ENCODE data around the gene AOC2. TPM values are rescaled to one million over a fixed set of nuclear protein-coding genes. Genes with fewer than 3 reads are reported as not detected.

The AOC2 gene
- total and polyA plus RNA-seq, 2 of the 8 experiments (the other 6 are each of a cell fraction or from before 2014, with no cell fraction given), result 4.2 to 4.7 TPM

- Histone ChIP-seq H4K20me1 (replicated peaks in 1 of 2; ENCODE audit: control insufficient read depth in 1 of 2, insufficient read depth in 2 of 2, low read length in 2 of 2) (peaks cover 9 to 16% of the 10 kb centered on the region in 2 experiments), H4K8ac (ENCODE audit: extremely low read depth, insufficient read depth, low read length) (no peak overlapping the region), H2BK5ac (ENCODE audit: low read depth, low read length) (no peak overlapping the region), H2AFZ (ENCODE audit: low read length) (no peak overlapping the region), H3K4me3 (ENCODE audit: extremely low read depth in 1 of 4, insufficient read depth in 2 of 4, low read depth in 3 of 4, low read length in 4 of 4) (no peak overlapping the region), H3K14ac (ENCODE audit: insufficient read length) (no peak overlapping the region), H3K79me1 (ENCODE audit: low read depth, low read length) (no peaks in the 10 kb centered on the region; the same call in 1 of the 2 replicates), H2BK12ac (ENCODE audit: low read depth, low read length) (no peak overlapping the region), H2AK5ac (ENCODE audit: low read depth, low read length) (no peak overlapping the region), H2BK15ac (ENCODE audit: low read length) (no peak overlapping the region), H3K27ac (ENCODE audit: low read depth, low read length) (no peak overlapping the region), H4K91ac (replicated peaks; ENCODE audit: insufficient read length, low read length) (no peak overlapping the region), H4K5ac (ENCODE audit: insufficient read length, low read depth, low read length) (no peak overlapping the region), H3K4me1 (replicated peaks in 1 of 4; ENCODE audit: control insufficient read depth in 3 of 4, insufficient read depth in 4 of 4, low read length in 3 of 4) (no peaks in the 10 kb centered on the region; a peak in 1 of 7 replicates), H3K23me2 (ENCODE audit: low read depth, low read length) (no peaks in the 10 kb centered on the region), H3K36me3 (ENCODE audit: control insufficient read depth in 2 of 4, insufficient read depth in 4 of 4, low read length in 3 of 4) (peaks cover 13 to 18% (median 15%) of the 10 kb centered on the region in 4 experiments; a peak in 7 of 8 replicates), H3K4ac (replicated peaks; ENCODE audit: insufficient read length, low read depth, low read length) (no peak overlapping the region), H3K18ac (ENCODE audit: extremely low read depth, low read length) (no peak overlapping the region), H3K9me3 (ENCODE audit: insufficient read depth in 2 of 2, low read depth in 1 of 2, low read length in 1 of 2) (no peaks in the 10 kb centered on the region), H3K27me3 (replicated peaks in 1 of 4; ENCODE audit: control insufficient read depth in 3 of 4, extremely low read depth in 1 of 4, insufficient read depth in 3 of 4, low read length in 3 of 4) (no peaks in the 10 kb centered on the region; a peak in 1 of 7 replicates), H3K56ac (replicated peaks; ENCODE audit: insufficient read length, low read depth, low read length) (no peak overlapping the region), H3K9ac (replicated peaks in 1 of 4; ENCODE audit: extremely low read depth in 1 of 4, low read depth in 3 of 4, low read length in 3 of 4) (no peak overlapping the region), H3K79me2 (ENCODE audit: control insufficient read depth in 1 of 2, insufficient read depth in 2 of 2, low read length in 2 of 2) (no peaks in the 10 kb centered on the region), H2BK20ac (ENCODE audit: low read length) (no peak overlapping the region), H3K23ac (ENCODE audit: insufficient read length) (no peak overlapping the region), H3K4me2 (ENCODE audit: insufficient read depth in 1 of 2, low read depth in 2 of 2, low read length in 2 of 2) (no peak overlapping the region), H2BK120ac (replicated peaks; ENCODE audit: low read depth, low read length) (no peak overlapping the region)
- WGBS, 2 experiments (ENCODE audit: extremely low coverage in 1 of 2, insufficient coverage in 1 of 2, insufficient read length in 1 of 2, insufficient replicate concordance in 2 of 2, low coverage in 1 of 2, low lambda C conversion rate in 2 of 2, missing lambda C conversion rate in 1 of 2), result 89% methylated on average over 9 of the region's 9 CpGs; no CpG with 5 or more reads in 1 of the 2 experiments
- ChIA-PET CTCF (ENCODE audit: partially characterized antibody) (interaction anchor here (1.0 to 8.9 kb wide), 8 partner anchors 10 to 93 kb away, joined by 3 to 141 read pairs (median 5); no protein-coding TSS in a partner anchor), POLR2A (ENCODE audit: partially characterized antibody) (interaction anchor here (0.6 to 10.4 kb wide), 9 partner anchors 8 to 519 kb away, joined by 3 to 111 read pairs (median 4); partner anchors contain the start of genes PSME3 and RPL27)
- DNase-seq (ENCODE audit: low read depth in 1 of 2, low spot score in 2 of 2) (no peak), FAIRE-seq (no peak)
- no peak for TF ChIP-seq POLR2AphosphoS5 (IDR thresholded peaks at IDR 0.05; ENCODE audit: low read depth, low read length)
- no peak for TF ChIP-seq SAP30 (IDR thresholded peaks at IDR 0.05; ENCODE audit: insufficient read depth, insufficient replicate concordance, low read length)
Observed at GRCh38 chr17:42849031-42849430, 4.7 kb downstream of the AOC2 start.
